RWPE2 (cell line): ENCODE measurements around the gene LDHD.

Experiments used
- ATAC-seq: fragments of 200-7000 bp; cut with Tn5 transposase; 3 replicates; pipeline ENCODE4 v1.9.1; 2021; ENCODE audit warnings: low read depth
- DNase-seq: peaks from one replicate; pipeline ENCODE4 v3.0.0-alpha.2; 2020; ENCODE audit warnings: low spot score
- H3K27ac ChIP-seq: fragments of 450-650 bp; 2 replicates; pipeline ENCODE4 v1.5.1; 2017; ENCODE audit warnings: mild to moderate bottlenecking; ENCODE audit not compliant: poor library complexity, severe bottlenecking
- H3K27me3 ChIP-seq: fragments of 250-450 bp; sonication (Bioruptor Pico); 2 replicates; pipeline ENCODE4 v1.5.1; 2021; ENCODE audit warnings: mild to moderate bottlenecking, moderate library complexity; ENCODE audit not compliant: insufficient read depth, poor library complexity, severe bottlenecking
- H3K36me3 ChIP-seq: fragments of 250-450 bp; sonication (Bioruptor Pico); 2 replicates; pipeline ENCODE4 v1.5.1; 2020; ENCODE audit warnings: low read depth, mild to moderate bottlenecking, moderate library complexity
- H3K4me1 ChIP-seq: fragments of 250-450 bp; sonication (Bioruptor Pico); 2 replicates; pipeline ENCODE4 v1.5.1; 2021; ENCODE audit warnings: mild to moderate bottlenecking, moderate library complexity; ENCODE audit not compliant: insufficient read depth, poor library complexity, severe bottlenecking
- H3K4me3 ChIP-seq: fragments of 250-450 bp; sonication (Bioruptor Pico); 2 replicates; pipeline ENCODE4 v1.5.1; 2021; ENCODE audit warnings: mild to moderate bottlenecking, moderate library complexity; ENCODE audit not compliant: severe bottlenecking
- H3K9me3 ChIP-seq: fragments of 250-450 bp; sonication (Bioruptor Pico); 2 replicates; pipeline ENCODE4 v1.5.1; 2021; ENCODE audit warnings: mild to moderate bottlenecking, moderate library complexity; ENCODE audit not compliant: severe bottlenecking
- TF ChIP-seq, protein P1 (sequence below): fragments of 450-650 bp; IDR thresholded peaks from one replicate; pipeline ENCODE4 v1.5.1; 2017; ENCODE audit warnings: mild to moderate bottlenecking, moderate library complexity; ENCODE audit not compliant: poor library complexity, severe bottlenecking

LDHD gene

GRCh38 chr16:75089486-75090202, 26.9 kb downstream of the LDHD start:
- no peak for ATAC-seq

GRCh38 chr16:75088934-75089333, 27.6 kb downstream of the LDHD start:
- Histone ChIP-seq H3K9me3 (no peaks in the 10 kb centered on the region), H3K36me3 (no peaks in the 10 kb centered on the region; the same call in 1 of the 2 replicates), H3K27me3 (no peaks in the 10 kb centered on the region), H3K27ac (no peak overlapping the region), H3K4me1 (peaks cover 36% of the 10 kb centered on the region), H3K4me3 (no peak overlapping the region)
- TF ChIP-seq, protein P1, sequence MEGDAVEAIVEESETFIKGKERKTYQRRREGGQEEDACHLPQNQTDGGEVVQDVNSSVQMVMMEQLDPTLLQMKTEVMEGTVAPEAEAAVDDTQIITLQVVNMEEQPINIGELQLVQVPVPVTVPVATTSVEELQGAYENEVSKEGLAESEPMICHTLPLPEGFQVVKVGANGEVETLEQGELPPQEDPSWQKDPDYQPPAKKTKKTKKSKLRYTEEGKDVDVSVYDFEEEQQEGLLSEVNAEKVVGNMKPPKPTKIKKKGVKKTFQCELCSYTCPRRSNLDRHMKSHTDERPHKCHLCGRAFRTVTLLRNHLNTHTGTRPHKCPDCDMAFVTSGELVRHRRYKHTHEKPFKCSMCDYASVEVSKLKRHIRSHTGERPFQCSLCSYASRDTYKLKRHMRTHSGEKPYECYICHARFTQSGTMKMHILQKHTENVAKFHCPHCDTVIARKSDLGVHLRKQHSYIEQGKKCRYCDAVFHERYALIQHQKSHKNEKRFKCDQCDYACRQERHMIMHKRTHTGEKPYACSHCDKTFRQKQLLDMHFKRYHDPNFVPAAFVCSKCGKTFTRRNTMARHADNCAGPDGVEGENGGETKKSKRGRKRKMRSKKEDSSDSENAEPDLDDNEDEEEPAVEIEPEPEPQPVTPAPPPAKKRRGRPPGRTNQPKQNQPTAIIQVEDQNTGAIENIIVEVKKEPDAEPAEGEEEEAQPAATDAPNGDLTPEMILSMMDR, result no peak
- no peak for ATAC-seq
- no peak for DNase-seq

More at GRCh38 chr16:75089486-75090202, 26.9 kb downstream of the LDHD start:
- Histone ChIP-seq H3K36me3 (no peaks in the 10 kb centered on the region; the same call in 1 of the 2 replicates), H3K4me1 (peaks cover 36% of the 10 kb centered on the region), H3K27ac (no peak overlapping the region), H3K27me3 (no peaks in the 10 kb centered on the region), H3K9me3 (no peaks in the 10 kb centered on the region), H3K4me3 (no peak overlapping the region)
- TF ChIP-seq, protein P1, result no peak
- no peak for DNase-seq

- no peaks in the 10 kb centered on the region for H3K9me3 ChIP-seq
- TF ChIP-seq, protein P1, result no peak
- no peaks in the 10 kb centered on the region for H3K27me3 ChIP-seq
- H3K27ac ChIP-seq, result no peak overlapping the region
- ATAC-seq, result no peak
- H3K4me1 ChIP-seq, result peaks cover 36% of the 10 kb centered on the region
- no peak overlapping the region for H3K4me3 ChIP-seq
- H3K36me3 ChIP-seq, result no peaks in the 10 kb centered on the region; the same call in 1 of the 2 replicates
- no peak for DNase-seq
Observed at GRCh38 chr16:75088216-75088615, 28.4 kb downstream of the LDHD start.

DNA sequence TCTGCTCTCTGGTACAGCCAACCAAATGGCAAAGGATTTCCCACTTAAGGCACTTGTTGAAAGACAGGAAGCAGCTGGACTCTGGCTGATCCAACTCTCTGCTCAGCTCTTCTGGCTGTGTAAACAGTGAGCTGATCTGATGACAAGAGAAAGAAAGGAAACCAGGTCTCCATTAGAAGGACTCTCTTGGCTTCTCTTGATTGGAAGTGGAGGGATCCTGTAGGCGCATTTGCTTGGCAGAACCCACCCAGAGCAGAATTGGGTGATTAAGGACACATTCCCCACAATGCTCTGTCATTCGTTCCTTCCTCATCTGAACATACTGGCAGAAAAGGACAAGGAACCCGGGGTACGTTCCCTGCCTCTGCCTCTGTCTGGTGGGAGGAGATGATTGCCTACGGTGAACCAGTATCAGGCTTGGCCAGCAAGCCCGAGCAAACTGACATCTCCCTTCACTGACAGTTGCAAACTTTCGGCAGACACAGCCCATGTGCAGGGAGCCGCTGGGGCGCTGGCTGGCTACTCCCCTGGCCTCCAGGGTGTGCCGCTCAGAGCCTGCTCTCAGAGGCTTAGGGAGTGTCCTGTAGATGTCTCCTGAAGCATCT, 29.1 kb downstream of the LDHD start:
- Histone ChIP-seq H3K27me3 (no peaks in the 10 kb centered on the region), H3K4me1 (peaks cover 36% of the 10 kb centered on the region), H3K9me3 (no peaks in the 10 kb centered on the region), H3K4me3 (no peak overlapping the region), H3K36me3 (no peaks in the 10 kb centered on the region; the same call in 1 of the 2 replicates), H3K27ac (no peak overlapping the region)
- DNase-seq, result no peak
- ATAC-seq, result peak; percentile 49; the same call in 2 of the 3 replicates
- TF ChIP-seq, protein P1, result no peak
